ENCODE measurements around the gene C1orf122.
"Not testable (repeated sequence)": the region's sequence is repeated elsewhere in the genome, so short reads cannot be mapped to it uniquely, and the experiment has no call there.

C1orf122 gene

DNA sequence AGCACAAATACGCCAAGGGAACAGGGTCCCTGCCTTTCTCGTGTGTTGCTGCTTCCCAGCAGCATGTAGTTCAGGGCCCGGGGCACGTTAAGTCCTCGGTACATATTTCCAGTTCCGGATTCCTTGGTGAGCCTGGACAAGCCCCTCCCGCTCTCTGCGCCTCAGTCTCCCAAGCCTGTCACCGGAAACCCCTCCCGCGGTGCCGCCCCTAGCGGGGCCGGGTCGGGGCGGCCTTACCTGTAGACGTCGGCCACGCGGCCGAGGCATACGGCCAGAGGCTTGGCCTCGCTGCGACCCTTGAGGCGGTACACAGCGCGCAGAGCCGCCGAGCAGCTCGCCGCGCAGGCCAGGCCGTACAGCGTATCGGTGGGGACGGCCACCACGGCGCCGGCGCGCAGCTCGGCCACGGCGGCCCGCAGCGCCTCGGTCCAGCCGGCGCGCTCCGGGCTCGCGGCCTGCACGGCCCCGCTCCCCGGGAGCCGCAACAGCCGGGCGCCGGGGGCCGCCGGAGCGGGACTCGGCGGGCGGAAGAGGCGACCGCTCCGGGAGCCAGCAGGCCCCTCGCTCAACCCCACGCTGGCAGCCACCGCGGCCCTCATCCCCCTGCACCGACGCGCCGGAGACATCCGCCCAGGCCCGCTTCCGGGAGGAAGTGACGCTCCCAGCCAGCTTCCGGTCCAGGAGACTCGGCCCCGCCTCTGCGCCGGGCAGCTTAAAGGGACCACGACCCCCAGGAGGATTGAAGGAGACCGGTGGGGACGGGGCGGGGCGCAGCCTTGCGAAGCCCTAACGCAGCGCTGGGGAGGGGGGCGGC, at the start of gene C1orf122, which contains the start of gene YRDC:
Gene C1orf122 (plus strand): TSS at position 236 of the 814 bp plus-strand sequence. CDS start 615 bp downstream, outside the sequence.
Gene YRDC (minus strand): TSS at position 654 of the 814 bp plus-strand sequence. CDS start 28 bp downstream, at position 626.
- peak; percentile 91 to 95 (median 94) for DNase-seq

DNA sequence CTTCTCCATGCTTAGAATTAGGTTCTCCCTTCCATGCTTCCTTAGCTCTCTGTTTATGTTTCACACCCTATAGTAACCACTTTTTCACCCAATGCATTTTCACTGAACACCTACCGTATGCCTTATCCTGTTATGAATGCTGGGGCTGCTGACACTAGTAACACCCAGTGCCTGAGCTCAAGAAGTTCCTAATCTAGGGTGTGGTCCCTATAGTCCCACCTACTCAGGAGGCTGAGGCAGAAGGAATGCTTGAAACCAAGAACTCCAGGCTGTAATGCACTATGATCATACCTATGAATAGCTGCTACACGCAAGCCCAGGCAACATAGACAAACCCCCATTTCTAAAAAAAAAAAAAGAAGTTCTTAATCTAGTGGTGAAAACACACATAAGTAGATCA, 48.1 kb upstream of the C1orf122 start:
- no peak for DNase-seq

DNA sequence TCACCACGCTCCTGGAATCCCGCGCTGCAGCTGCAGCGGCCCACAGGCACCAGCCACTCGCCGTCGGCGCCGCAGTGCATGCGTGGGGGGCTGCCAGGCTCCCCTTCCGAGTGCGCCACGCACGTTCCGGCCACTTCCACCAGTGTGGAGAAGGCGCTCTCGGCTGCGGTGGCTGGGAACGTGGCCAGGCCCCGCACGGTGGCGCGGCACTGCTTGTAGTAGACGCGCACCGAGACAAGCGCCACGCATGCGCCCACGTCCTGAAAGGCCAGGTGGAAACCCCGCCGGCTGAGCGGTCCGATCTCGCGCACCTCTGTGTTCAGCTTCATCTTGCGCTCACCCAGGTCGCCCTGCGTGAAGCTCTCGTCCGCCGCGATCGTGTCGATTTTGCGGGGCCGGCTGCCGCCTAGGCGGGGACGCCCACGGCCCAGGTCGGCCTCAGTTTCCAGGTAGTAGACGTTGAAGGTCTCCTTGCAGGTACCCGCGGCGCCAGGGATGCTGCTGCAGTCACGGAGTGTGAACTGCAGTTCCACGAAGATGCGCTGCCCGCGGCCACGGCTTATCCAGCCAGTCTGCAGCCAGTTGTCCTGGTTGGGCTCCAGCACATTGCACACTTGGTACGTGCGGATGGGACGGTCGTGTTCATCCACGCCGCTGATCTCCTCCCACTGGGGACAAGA, 46.0 kb upstream of the C1orf122 start:
- no peak for DNase-seq

GRCh38 chr1:37762516-37762915, 45.1 kb upstream of the C1orf122 start:
- DNase-seq, result no peak

DNA sequence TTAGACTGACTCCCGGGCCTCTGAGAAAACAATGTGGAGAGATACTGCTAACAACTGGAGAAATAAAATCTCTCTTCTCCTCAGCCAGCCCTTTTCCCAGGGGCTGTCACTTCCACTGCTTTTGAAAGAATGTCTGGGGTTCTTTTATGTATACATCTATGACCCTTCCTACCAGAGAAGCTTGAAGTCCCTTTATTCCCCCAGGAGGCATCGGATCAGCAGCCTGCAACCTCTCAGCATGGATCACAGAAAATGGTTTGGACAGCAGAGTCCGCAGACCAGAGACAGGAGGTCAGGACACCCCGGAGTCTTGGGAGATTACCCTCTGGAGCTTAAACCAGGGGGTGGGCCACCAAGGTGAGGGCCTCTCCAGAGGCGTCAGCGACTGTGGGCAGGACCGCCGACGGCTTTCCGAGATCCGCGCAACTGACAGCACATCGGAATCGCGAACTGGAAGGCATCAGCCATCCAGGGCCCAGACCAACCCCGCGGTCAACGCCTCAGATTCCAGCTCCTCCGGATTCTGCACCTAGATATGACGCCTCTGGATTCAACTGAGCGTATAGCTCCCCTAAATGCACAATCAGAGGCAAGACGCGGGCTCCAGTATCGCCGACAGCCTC, 43.7 kb upstream of the C1orf122 start:
- DNase-seq, result peak in 1 of 3 experiments; percentile 35

DNA sequence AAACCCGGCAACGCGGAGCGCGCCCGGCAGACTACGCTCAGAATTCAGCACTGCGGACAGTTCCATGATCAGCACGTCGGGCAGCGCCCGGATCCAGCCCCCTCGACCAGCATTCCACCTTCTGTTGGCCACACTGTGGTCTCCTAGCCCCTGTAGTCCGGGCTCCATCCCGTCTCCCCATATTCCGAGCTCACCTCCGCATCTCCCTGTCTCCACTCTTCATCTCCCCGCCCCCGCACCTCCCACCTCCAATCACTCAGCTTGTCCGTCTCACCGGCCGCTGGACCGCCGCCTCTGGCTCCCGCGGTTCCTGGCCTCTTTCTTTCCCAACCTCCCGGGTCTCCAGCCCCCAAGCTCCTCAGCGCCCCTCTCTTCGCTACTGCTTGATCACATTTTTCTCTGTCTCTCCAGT, 43.2 kb upstream of the C1orf122 start:
- peak in 2 of 3 experiments; percentile 34 to 56 for DNase-seq

DNA sequence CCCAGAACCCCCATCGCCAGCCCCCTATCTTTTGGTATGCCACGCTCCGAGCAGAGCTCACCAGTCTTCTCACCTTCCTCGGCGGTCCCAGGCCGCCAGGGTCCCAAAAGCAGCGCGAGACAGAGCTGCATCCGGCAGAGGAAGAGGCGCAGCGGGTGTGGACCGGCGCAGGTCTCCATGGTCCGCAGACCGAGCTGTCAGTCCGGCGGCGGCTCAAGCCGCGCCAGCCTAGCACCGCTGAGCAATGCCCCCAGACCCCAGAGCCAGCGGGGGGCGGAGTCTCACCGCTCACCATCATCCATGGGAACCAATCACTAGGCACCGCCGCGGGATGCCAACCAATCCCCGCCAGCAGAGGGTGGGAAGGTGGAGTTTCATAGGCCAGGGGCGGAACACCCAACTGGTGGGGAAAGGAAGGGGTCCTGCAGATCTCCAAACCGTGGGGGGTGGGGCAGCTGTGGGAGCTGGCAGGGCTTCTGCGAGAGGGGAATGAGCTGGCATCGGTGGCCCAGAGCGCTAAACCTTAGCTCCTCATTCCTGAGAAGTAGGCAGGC, 42.6 kb upstream of the C1orf122 start, which contains the start of gene EPHA10:
Gene EPHA10 (minus strand): TSS at position 233 of the 554 bp plus-strand sequence. CDS start 54 bp downstream, at position 179.
- DNase-seq, result peak; percentile 46 to 87 (median 81)

GRCh38 chr1:37765916-37766664, 41.5 kb upstream of the C1orf122 start:
- DNase-seq, result peak; percentile 7 to 62 (median 57)

- DNase-seq, result no peak
These were observed 40.1 kb upstream of the C1orf122 start for GRCh38 chr1:37767488-37767887.

DNA sequence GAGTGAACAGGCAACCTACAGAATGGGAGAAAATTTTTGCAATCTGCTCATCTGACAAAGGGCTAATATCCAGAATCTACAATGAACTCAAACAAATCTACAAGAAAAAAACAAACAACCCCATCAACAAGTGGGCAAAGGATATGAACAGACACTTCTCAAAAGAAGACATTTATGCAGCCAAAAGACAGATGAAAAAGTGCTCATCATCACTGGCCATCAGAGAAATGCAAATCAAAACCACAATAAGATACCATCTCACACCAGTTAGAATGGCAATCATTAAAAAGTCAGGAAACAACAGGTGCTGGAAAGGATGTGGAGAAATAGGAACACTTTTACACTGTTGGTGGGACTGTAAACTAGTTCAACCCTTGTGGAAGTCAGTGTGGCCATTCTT, 36.1 kb upstream of the C1orf122 start:
- DNase-seq, result not testable (repeated sequence)

DNA sequence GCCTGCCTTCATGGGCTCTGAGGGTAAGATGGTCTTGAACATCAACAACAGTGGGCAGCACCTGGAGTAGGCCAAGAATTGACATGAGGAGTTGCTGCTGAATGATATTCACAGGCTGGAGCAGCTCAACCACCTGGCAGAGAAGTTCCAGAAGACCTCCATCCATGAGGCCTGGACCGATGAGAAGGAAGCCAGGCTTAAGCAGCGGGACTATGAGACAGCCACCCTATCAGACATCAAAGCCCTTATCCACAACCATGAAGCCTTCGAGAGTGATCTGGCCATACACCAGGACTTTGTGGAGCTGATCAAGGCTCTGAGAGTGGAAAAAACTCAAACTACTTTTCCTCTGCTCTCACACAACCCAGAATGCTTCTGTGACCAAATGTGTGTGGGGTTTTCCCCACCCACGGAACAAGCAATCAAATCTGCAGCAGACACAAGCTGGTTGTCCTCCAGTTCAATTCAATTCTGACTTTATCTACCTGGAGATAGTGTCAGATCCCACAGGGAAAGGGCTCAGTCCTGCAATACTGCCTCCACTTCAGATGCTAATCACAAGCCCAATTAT, 30.6 kb upstream of the C1orf122 start:
- DNase-seq, result no peak

GRCh38 chr1:37778654-37779053, 28.9 kb upstream of the C1orf122 start:
- DNase-seq, result no peak

- no peak for DNase-seq
These were observed 25.1 kb upstream of the C1orf122 start for GRCh38 chr1:37782491-37782890.

GRCh38 chr1:37792943-37793686, 14.5 kb upstream of the C1orf122 start:
- DNase-seq, result peak in 1 of 3 experiments; percentile 44

DNA sequence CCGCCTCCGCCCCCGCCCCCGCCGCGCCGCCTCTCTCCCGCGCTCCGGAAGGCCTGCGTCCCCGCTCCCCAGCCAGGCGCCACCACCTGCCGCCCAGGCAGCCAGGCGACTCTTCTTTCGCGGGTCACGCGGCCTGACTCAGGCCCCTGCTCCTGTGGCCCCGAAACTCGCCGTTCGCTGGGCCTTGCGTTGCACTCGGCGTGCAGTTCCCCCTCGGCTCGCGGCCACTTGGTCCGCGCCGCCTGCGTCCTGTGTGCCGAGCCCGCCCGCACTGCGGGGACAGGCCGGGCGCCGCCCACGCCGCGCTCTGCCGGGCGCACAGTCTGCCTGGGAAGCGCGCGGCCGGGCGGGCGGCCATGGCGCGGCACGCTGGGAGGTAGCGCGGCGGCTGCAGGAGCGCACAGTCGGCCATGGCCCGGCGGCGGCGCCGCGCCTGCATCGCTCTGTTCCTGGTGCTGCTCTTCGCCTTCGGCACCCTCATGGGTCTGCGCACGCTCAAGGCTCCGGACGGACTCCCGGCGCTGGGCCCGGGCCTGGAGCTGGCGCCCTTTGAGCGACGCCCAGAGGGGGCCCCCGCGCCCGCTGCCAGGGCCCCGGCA, 13.7 kb upstream of the C1orf122 start, which contains the start of gene MANEAL:
Gene MANEAL (plus strand): TSS at position 75 of the 599 bp plus-strand sequence. CDS start 336 bp downstream, at position 411.
- DNase-seq, result peak; percentile 60 to 86 (median 84)

- peak in 2 of 3 experiments; percentile 49 to 61 for DNase-seq
These were observed 12.9 kb upstream of the C1orf122 start for GRCh38 chr1:37794372-37795339.

DNA sequence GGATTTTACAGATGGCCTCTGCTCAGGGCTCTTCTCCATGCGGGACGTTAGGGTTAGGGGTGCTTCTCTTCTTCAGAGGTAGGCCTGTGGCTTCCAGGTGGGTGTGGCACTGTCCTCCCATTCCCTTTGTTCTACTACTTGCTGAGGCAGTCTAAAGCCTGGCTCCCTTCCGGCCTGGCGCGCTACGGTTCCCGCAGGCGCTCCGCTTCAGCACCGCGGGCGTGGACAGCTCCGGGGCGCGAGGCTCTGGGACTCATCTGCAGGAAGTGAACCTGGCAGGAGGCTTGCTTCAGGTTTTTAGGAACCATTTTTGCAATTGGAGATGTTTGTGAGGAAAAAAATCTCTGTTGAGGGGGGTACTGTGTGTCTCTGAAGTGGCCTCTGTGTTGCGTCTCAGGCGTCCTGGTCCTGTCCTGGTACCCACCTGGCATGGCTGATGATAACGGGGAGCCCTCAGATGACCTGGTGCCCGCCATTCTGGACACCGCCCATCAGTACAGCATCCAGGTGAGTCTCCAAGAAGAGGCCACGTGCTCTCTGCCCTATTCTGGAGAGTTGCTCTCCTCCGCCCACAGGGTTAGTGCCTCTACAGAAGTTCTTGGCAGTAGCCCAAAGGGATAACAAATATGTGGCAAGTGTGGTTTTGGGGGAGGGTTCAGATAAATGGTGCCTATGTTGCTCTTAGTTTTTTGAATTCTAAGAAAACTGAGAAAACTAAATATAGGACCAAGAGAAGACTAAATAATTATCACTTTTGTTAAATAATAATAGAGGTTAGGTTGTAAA, 12.1 kb upstream of the C1orf122 start:
- DNase-seq, result peak in 2 of 3 experiments; percentile 28 to 57

DNA sequence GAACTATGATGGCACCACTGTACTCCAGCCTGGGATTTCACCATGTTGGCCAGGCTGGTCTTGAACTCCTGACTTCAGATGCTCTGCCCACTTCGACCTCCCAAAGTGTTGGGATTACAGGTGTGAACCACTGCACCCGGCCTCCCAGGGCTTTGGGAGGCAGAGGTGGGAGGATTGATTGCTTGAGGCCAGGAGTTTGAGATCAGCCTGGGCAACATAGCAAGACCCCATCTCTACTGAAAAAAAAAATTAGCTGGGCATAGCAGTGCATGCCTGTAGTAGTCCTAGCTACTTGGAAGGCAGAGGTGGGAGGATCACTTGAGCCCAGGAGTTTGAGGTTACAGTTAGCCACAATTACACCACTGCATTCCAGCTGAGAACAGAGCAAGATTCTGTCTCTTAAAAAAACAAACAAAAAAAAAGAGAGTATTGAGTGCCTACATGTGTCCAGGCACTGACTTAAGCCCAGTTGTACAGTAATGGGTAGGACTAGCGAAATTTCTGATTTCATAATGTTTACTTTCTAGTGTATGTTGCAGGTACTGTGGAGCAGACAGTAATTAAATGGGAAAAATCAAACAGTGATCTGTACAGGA, 9.7 kb upstream of the C1orf122 start:
- DNase-seq, result no peak

Data from NCI-H1417 (cell line).